Fibroblast of lung (primary cell): ENCODE data around the gene SIRPD. TPM values are rescaled to one million over a fixed set of nuclear protein-coding genes. Genes with fewer than 3 reads are reported as not detected.

Experiments used
- DNase-seq, 2 donors: peaks; one replicate each; pipeline versions ENCODE4 v3.0.0 to v3.0.0-alpha.2; 2010; ENCODE audit warnings: low read depth in 2 of 2
- H2AFZ ChIP-seq: 2 replicates; pipeline ENCODE4 v1.5.1; 2012; ENCODE audit warnings: low read length, control low read depth, inconsistent platforms
- H3K27ac ChIP-seq: 2 replicates; pipeline ENCODE4 v1.5.1; 2011; ENCODE audit warnings: low read length, control low read depth; ENCODE audit not compliant: insufficient read depth
- H3K27me3 ChIP-seq: 2 replicates; pipeline ENCODE4 v1.5.1; 2011; ENCODE audit warnings: mild to moderate bottlenecking, low read length; ENCODE audit not compliant: control insufficient read depth, insufficient read depth
- H3K36me3 ChIP-seq: 2 replicates; pipeline ENCODE4 v1.5.1; 2011; ENCODE audit warnings: low read length; ENCODE audit not compliant: control insufficient read depth, insufficient read depth
- H3K4me1 ChIP-seq: 2 replicates; pipeline ENCODE4 v1.5.1; 2011; ENCODE audit warnings: low read length; ENCODE audit not compliant: control insufficient read depth, insufficient read depth; ENCODE audit errors: extremely low read depth
- H3K4me2 ChIP-seq: 2 replicates; pipeline ENCODE4 v1.5.1; 2011; ENCODE audit warnings: low read length, control low read depth; ENCODE audit not compliant: insufficient read depth; ENCODE audit errors: extremely low read depth
- H3K4me3 ChIP-seq, 4 experiments: fragments of 200-600 bp in 1 of 4; sonication (generic) in 1 of 4; replicated peaks in 1 of 4; 2 replicates each; pipeline ENCODE4 v1.5.1; 2011 to 2016; ENCODE audit warnings: low read length in 4 of 4, low read depth in 3 of 4, mild to moderate bottlenecking in 3 of 4, control low read depth in 2 of 4, inconsistent platforms in 1 of 4, mixed read lengths in 1 of 4; ENCODE audit not compliant: insufficient read depth in 1 of 4; ENCODE audit errors: control extremely low read depth in 1 of 4
- H3K79me2 ChIP-seq: 2 replicates; pipeline ENCODE4 v1.5.1; 2012; ENCODE audit warnings: mild to moderate bottlenecking, low read length, inconsistent platforms; ENCODE audit not compliant: control insufficient read depth, insufficient read depth
- H3K9ac ChIP-seq: 2 replicates; pipeline ENCODE4 v1.5.1; 2011; ENCODE audit warnings: mild to moderate bottlenecking, low read length, control low read depth; ENCODE audit not compliant: insufficient read depth
- H3K9me3 ChIP-seq: 2 replicates; pipeline ENCODE4 v1.5.1; 2012; ENCODE audit warnings: low read depth, low read length; ENCODE audit not compliant: control insufficient read depth, insufficient read depth
- H4K20me1 ChIP-seq: 2 replicates; pipeline ENCODE4 v1.5.1; 2011; ENCODE audit warnings: low read length; ENCODE audit not compliant: control insufficient read depth, insufficient read depth; ENCODE audit errors: extremely low read depth
- CTCF ChIP-seq, 2 donors: IDR thresholded peaks in 1 of 2; conservative IDR thresholded peaks in 1 of 2; 1 replicate in 1 of 2; 2 replicates in 1 of 2; pipeline ENCODE4 v1.5.1; 2011 to 2012; ENCODE audit warnings: low read length in 2 of 2, control low read depth in 1 of 2, inconsistent platforms in 1 of 2, low read depth in 1 of 2, mild to moderate bottlenecking in 1 of 2
- EZH2 ChIP-seq: IDR thresholded peaks from 2 replicates; pipeline ENCODE4 v1.5.1; 2012; ENCODE audit warnings: low read length, control low read depth, mild to moderate bottlenecking; ENCODE audit errors: missing control alignments
- polyA plus RNA-seq, 2 donors: library from polyadenylated mRNA; depleted of rRNA in 1 of 2; stranded (reverse) in 1 of 2; unstranded in 1 of 2; fragments of >200 nt; gene quantifications; 2 replicates each; pipeline ENCODE4 v1.2.1, GENCODE V29; 2011 to 2012; ENCODE audit warnings: missing spikeins in 1 of 2
- total RNA-seq: library from RNA; depleted of rRNA; stranded (reverse); fragments of >200 nt; gene quantifications from 2 replicates; pipeline ENCODE4 v1.2.1, GENCODE V29; 2014

Gene SIRPD
- total and polyA plus RNA-seq, 2 donors (not counting 1 experiment from before 2014, with no cell fraction given) = not detected

GRCh38 chr20:1484438-1485116 lies 72.9 kb downstream of the SIRPD start:
- no peak overlapping the region for H2AFZ ChIP-seq
- H3K27me3 ChIP-seq = peaks cover 11% of the 10 kb centered on the region
- H3K4me3 ChIP-seq = no peak overlapping the region
- no peak overlapping the region for H3K4me2 ChIP-seq
- no peak overlapping the region for H3K9ac ChIP-seq
- H3K4me1 ChIP-seq = no peaks in the 10 kb centered on the region
- no peaks in the 10 kb centered on the region for H3K36me3 ChIP-seq
- no peaks in the 10 kb centered on the region for H4K20me1 ChIP-seq
- no peaks in the 10 kb centered on the region for H3K79me2 ChIP-seq
- H3K9me3 ChIP-seq = no peaks in the 10 kb centered on the region
- peak in 1 of 2 donors; percentile 25 for DNase-seq
- TF ChIP-seq EZH2 = no peak
- TF ChIP-seq CTCF (conservative IDR thresholded peaks at IDR 0.05 in 1 of 2, IDR thresholded peaks at IDR 0.05 in 1 of 2; ENCODE audit: low read depth in 1 of 2, low read length in 2 of 2) = no peak
- H3K27ac ChIP-seq = no peak overlapping the region

Other genes starting within 250 kb of the SIRPD start
- gene SDCBP2, start 228.6 kb downstream of the SIRPD start, total RNA-seq = 1.8 and 2.1 TPM in 2 replicates
- gene SDCBP2, start 228.6 kb downstream of the SIRPD start, polyA plus RNA-seq = 0.78 and 1.2 TPM in 2 replicates
- 71.4 and 120 TPM in 2 replicates for gene FKBP1A, start 164.7 kb downstream of the SIRPD start, total RNA-seq
- gene FKBP1A, start 164.7 kb downstream of the SIRPD start, polyA plus RNA-seq = 440 and 556 TPM in 2 replicates
- 14.4 and 17.8 TPM in 2 replicates for gene NSFL1C, start 90.9 kb downstream of the SIRPD start, total RNA-seq
- gene NSFL1C, start 90.9 kb downstream of the SIRPD start, polyA plus RNA-seq = 24.3 and 32.1 TPM in 2 replicates
- gene SIRPB2, start 66.3 kb downstream of the SIRPD start, total RNA-seq = not detected in 2 replicates
- gene SIRPB2, start 66.3 kb downstream of the SIRPD start, polyA plus RNA-seq = not detected in 2 replicates
- 0.17 and 1.0 TPM in 2 replicates for gene SIRPB1, start 62.3 kb upstream of the SIRPD start, total RNA-seq
- not detected in 2 replicates for gene SIRPB1, start 62.3 kb upstream of the SIRPD start, polyA plus RNA-seq
- gene SIRPG, start 100.1 kb upstream of the SIRPD start, total RNA-seq = not detected in 2 replicates
- gene SIRPG, start 100.1 kb upstream of the SIRPD start, polyA plus RNA-seq = not detected in 2 replicates